ENCODE results near the gene CEACAM7. TPM values are rescaled to one million over a fixed set of nuclear protein-coding genes. Genes with fewer than 3 reads are reported as not detected.
A peak's percentile ranks its signal among the peaks of the same experiment; 100 is the strongest.

CEACAM7 gene
- total RNA-seq, 1 donor from 2014 or later = 0.16 TPM

DNA sequence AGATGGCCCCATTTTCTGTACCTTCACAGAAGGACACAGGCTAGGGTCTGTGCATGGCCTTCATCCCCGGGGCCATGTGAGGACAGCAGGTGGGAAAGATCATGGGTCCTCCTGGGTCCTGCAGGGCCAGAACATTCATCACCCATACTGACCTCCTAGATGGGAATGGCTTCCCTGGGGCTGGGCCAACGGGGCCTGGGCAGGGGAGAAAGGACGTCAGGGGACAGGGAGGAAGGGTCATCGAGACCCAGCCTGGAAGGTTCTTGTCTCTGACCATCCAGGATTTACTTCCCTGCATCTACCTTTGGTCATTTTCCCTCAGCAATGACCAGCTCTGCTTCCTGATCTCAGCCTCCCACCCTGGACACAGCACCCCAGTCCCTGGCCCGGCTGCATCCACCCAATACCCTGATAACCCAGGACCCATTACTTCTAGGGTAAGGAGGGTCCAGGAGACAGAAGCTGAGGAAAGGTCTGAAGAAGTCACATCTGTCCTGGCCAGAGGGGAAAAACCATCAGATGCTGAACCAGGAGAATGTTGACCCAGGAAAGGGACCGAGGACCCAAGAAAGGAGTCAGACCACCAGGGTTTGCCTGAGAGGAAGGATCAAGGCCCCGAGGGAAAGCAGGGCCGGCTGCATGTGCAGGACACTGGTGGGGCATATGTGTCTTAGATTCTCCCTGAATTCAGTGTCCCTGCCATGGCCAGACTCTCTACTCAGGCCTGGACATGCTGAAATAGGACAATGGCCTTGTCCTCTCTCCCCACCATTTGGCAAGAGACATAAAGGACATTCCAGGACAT is 7.0 kb upstream of the CEACAM7 start:
- H3K9me3 ChIP-seq (replicated peaks) = peaks cover 27% of the 10 kb centered on the region
- TF ChIP-seq, protein P1, sequence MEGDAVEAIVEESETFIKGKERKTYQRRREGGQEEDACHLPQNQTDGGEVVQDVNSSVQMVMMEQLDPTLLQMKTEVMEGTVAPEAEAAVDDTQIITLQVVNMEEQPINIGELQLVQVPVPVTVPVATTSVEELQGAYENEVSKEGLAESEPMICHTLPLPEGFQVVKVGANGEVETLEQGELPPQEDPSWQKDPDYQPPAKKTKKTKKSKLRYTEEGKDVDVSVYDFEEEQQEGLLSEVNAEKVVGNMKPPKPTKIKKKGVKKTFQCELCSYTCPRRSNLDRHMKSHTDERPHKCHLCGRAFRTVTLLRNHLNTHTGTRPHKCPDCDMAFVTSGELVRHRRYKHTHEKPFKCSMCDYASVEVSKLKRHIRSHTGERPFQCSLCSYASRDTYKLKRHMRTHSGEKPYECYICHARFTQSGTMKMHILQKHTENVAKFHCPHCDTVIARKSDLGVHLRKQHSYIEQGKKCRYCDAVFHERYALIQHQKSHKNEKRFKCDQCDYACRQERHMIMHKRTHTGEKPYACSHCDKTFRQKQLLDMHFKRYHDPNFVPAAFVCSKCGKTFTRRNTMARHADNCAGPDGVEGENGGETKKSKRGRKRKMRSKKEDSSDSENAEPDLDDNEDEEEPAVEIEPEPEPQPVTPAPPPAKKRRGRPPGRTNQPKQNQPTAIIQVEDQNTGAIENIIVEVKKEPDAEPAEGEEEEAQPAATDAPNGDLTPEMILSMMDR (IDR thresholded peaks at IDR 0.05; ENCODE audit: borderline replicate concordance) = no peak
- H3K27ac ChIP-seq (replicated peaks) = no peak overlapping the region
- no peaks in the 10 kb centered on the region for H3K4me1 ChIP-seq
- no peak overlapping the region for H3K4me3 ChIP-seq
- DNase-seq = no peak
- peaks cover 83% of the 10 kb centered on the region for H3K27me3 ChIP-seq (ENCODE audit: low read depth)
- intact Hi-C loops (cut with micrococcal nuclease) = no loop called here
- no peaks in the 10 kb centered on the region for H3K36me3 ChIP-seq

DNA sequence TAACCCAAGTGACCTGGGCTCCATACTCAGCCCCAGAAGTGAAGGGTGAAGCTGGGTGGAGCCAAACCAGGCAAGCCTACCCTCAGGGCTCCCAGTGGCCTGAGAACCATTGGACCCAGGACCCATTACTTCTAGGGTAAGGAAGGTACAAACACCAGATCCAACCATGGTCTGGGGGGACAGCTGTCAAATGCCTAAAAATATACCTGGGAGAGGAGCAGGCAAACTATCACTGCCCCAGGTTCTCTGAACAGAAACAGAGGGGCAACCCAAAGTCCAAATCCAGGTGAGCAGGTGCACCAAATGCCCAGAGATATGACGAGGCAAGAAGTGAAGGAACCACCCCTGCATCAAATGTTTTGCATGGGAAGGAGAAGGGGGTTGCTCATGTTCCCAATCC is 6.1 kb upstream of the CEACAM7 start:
- intact Hi-C loops (cut with micrococcal nuclease) = no loop called here
- H3K9me3 ChIP-seq (replicated peaks) = peaks cover 27% of the 10 kb centered on the region
- no peak for DNase-seq
- no peaks in the 10 kb centered on the region for H3K36me3 ChIP-seq
- no peak overlapping the region for H3K27ac ChIP-seq (replicated peaks)
- no peak overlapping the region for H3K4me3 ChIP-seq
- no peaks in the 10 kb centered on the region for H3K4me1 ChIP-seq
- peaks cover 84% of the 10 kb centered on the region for H3K27me3 ChIP-seq (ENCODE audit: low read depth)
- TF ChIP-seq, protein P1 (IDR thresholded peaks at IDR 0.05; ENCODE audit: borderline replicate concordance) = no peak

DNA sequence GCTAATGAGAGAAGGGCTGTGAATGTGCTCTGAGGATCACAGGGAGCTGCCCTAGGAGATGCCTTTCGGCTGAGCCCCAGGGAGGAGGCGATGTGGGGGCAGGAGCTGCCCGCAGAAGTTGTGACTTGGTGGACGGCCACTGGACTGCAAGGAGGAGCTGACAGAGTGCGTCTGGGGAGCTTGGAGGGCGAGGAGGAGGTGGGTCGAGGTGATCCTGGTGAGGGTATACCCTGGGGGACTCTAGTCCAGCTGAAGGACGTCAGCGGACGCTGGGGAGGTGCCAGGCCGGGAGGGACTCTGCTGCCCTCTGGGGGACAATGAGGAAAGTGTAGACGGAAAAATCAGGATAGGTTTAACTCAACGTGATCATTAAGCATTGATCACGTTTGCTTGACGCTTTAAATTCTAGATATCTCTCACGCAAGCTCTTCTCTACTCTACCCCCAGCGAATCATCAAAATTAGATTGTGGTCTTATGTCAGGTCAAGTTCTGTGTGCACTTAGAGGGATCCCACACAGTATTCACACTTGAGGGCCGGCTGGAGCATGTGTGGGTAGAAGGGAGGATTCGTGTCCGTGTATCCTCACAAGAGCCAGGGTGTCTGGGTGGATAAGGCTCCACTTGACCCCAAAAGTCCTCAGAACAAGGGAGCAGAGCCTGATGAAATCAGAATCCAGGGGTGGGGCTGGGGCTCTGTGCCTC is 3.3 kb upstream of the CEACAM7 start:
- Histone ChIP-seq H3K27me3 (ENCODE audit: low read depth) (peaks cover 90% of the 10 kb centered on the region), H3K4me3 (no peak overlapping the region), H3K9me3 (replicated peaks) (peaks cover 27% of the 10 kb centered on the region), H3K27ac (replicated peaks) (no peak overlapping the region), H3K36me3 (no peaks in the 10 kb centered on the region), H3K4me1 (no peaks in the 10 kb centered on the region)
- TF ChIP-seq, protein P1 (IDR thresholded peaks at IDR 0.05; ENCODE audit: borderline replicate concordance) = peak; percentile 29
- no peak for DNase-seq
- intact Hi-C loops (cut with micrococcal nuclease) = no loop called here

DNA sequence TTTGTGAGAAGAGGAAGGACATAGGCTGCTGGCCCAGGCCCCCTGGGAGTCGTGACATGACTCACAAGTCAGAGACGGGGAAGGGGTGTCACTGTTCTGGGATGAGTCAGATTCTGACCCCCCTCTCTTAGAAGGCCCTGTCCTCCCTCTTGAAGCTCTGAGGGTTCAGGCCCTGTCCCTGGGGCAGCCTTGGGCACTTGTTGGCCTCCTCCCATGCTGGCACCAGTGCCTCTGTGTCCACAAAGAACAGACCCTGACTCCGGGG is 2.7 kb upstream of the CEACAM7 start:
- H3K9me3 ChIP-seq (replicated peaks) = peaks cover 27% of the 10 kb centered on the region
- no peak for DNase-seq
- no peak overlapping the region for H3K4me3 ChIP-seq
- intact Hi-C loops (cut with micrococcal nuclease) = no loop called here
- TF ChIP-seq, protein P1 (IDR thresholded peaks at IDR 0.05; ENCODE audit: borderline replicate concordance) = no peak
- H3K4me1 ChIP-seq = no peaks in the 10 kb centered on the region
- H3K27me3 ChIP-seq (ENCODE audit: low read depth) = peaks cover 90% of the 10 kb centered on the region
- no peak overlapping the region for H3K27ac ChIP-seq (replicated peaks)
- H3K36me3 ChIP-seq = no peaks in the 10 kb centered on the region

DNA sequence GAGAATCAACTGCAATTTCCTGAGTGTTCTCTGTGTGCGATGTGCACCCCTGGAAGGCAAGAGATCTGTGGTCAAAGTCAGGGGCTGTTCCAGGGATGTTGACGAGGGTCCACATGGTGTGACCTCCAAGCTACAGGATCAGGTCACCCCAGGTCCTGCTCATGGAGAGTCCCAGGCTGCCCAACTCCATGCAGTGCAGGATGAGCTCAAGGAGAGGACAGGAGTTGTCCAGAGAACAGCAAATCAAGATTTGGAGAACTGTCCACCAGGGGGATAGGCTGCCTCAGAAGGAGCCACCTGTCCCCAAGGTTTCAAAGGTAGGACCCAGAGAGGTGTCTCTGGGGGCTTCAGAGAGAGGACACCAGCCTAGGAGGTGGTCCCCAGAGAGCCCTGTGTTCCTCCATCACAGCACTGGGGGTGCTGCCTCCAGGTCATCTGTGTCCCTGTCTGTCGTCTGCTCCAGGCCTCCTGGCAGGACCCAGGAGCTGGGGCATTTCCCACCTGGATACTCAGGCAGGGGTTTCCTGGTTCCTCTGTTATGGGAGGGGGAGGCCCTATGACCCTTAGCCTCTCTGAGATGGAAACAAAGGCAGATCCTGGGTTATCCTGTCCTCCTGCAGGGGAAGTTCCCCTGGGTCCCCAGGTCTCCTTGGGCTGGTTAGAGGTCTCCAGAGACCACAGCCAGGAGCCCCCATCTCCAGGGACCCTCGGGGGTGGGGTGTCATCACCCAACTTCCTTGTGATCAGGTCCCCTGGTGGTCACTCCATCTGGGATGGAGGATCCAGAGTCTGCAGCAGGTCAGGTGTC is 2.1 kb upstream of the CEACAM7 start:
- H3K36me3 ChIP-seq = no peaks in the 10 kb centered on the region
- no peak for DNase-seq
- TF ChIP-seq, protein P1 (IDR thresholded peaks at IDR 0.05; ENCODE audit: borderline replicate concordance) = no peak
- no peak overlapping the region for H3K27ac ChIP-seq (replicated peaks)
- H3K4me1 ChIP-seq = no peaks in the 10 kb centered on the region
- peaks cover 27% of the 10 kb centered on the region for H3K9me3 ChIP-seq (replicated peaks)
- intact Hi-C loops (cut with micrococcal nuclease) = no loop called here
- H3K27me3 ChIP-seq (ENCODE audit: low read depth) = peaks cover 90% of the 10 kb centered on the region
- H3K4me3 ChIP-seq = no peak overlapping the region

Measured in left ventricle myocardium inferior (tissue), 1 donor.